GM12891 (cell line): ENCODE data around the gene LACTB.

Source experiments
- DNase-seq: peaks from one replicate; pipeline ENCODE4 v3.0.0; 2011; ENCODE audit warnings: low spot score; ENCODE audit not compliant: insufficient read length
- FAIRE-seq: peaks from 2 replicates; lab custom pipeline; 2011; peaks lifted over from hg19 to GRCh38; lab: Jason Lieb, UNC
- PAX5 ChIP-seq: IDR thresholded peaks from 2 replicates; pipeline ENCODE4 v1.6.1; 2011; ENCODE audit warnings: low read length, moderate library complexity, mild to moderate bottlenecking; ENCODE audit not compliant: insufficient read depth, severe bottlenecking
- POLR2A ChIP-seq: IDR thresholded peaks from 2 replicates; pipeline ENCODE4 v1.6.1; 2011; ENCODE audit warnings: low read depth, low read length, control low read depth
- POLR2AphosphoS5 ChIP-seq: IDR thresholded peaks from 2 replicates; pipeline ENCODE4 v1.6.1; 2011; ENCODE audit warnings: low read depth, low read length, control low read depth
- POU2F2 ChIP-seq: IDR thresholded peaks from 2 replicates; pipeline ENCODE4 v1.6.1; 2011; ENCODE audit warnings: low read depth, mild to moderate bottlenecking, control low read depth, low read length, moderate library complexity
- SPI1 ChIP-seq: IDR thresholded peaks from 2 replicates; pipeline ENCODE4 v1.6.1; 2011; ENCODE audit warnings: low read depth, low read length, control low read depth
- TAF1 ChIP-seq: IDR thresholded peaks from 2 replicates; pipeline ENCODE4 v1.6.1; 2011; ENCODE audit warnings: low read depth, low read length, control low read depth

LACTB gene

DNA sequence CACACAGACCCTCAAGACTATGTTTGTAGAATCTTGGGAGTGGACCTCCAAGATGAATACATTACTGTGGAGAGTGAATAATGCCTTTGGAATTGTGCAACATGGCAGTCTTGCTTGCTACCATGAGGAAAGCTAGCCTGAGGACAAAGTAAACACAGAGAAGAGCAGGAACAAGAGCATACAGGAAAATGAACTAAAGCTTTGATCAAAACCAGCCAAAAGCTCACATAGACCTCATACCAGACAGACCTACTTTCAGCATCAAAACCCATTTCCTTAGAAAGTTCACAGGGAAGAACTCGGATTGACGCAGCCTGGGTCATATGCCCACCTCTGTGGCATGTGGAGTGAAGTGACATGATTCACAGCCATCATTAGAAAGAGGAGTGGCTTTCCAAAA is 64.4 kb downstream of the LACTB start:
- no peak for FAIRE-seq
- DNase-seq, result no peak
- no peak for TF ChIP-seq POU2F2

DNA sequence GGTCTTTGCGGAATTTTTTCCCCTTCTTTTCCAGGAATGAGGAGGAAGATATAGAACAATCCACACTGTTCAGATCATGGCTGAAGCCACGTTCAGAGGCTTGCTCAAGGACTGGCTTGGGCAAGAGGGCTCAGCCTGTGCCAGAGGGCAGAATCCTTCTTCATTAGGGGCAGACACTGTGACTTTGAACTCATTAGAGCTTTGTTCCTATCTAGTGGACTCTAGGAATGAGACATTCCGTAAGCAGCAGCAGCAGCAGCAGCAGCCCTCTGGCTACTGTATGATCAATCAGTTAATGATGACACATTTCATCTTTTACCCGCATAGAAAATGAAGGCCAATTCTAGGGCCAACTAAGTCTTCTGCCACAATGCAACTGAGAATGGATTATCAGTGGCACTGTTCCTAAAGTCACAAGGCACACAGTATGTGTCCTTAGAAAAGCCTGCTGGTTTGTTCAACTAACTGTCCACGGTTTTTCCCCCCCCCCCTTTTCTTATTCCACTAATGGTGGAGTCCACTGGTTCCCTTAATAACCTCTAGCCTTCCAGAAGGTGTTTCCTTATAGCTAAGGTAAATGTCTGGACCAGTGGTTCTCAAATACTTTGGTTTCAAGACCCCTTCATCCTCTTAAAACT is 66.0 kb downstream of the LACTB start:
- DNase-seq (no peak), FAIRE-seq (no peak)
- no peak for TF ChIP-seq POLR2AphosphoS5
- no peak for TF ChIP-seq TAF1
- TF ChIP-seq SPI1, result no peak
- no peak for TF ChIP-seq POLR2A
- TF ChIP-seq PAX5, result no peak
- no peak for TF ChIP-seq POU2F2

DNA sequence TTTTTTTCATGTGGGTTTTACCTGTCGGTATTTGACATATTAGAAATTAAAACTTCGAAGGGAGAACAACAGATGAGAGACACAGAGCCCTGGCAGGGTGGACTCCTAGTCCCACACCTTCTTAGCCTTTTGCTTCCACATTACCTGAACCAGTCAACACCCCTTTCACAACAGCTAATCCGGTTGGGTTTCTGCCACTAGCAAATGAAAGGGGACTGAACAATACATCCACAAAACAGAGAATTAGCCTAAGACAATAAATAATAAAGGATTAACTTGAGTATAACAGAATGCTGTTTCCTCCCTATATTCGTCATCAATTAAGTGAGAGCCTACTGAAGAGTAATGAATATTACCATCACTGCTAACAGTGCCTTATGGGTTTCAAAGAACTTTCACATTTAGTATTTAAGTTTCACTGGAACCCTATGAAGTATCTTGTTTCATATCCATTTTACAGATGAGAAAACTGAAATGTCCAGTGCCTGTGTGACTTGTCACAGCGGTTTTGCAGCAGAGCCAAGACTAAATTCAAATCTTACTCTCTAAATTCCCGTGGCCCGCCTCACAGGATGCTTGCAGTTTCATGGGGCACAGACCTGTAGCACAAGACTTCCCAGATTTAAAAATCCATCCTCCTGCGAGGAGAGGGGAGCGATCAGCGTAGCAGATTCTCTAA is 66.7 kb downstream of the LACTB start:
- FAIRE-seq, result no peak
- no peak for TF ChIP-seq POU2F2
- TF ChIP-seq POLR2AphosphoS5, result no peak
- TF ChIP-seq SPI1, result 0 out of 2 replicates have a peak, but pooled peaks have one; percentile 15
- 0 out of 2 replicates have a peak, but pooled peaks have one; percentile 6 for TF ChIP-seq TAF1
- no peak for DNase-seq

DNA sequence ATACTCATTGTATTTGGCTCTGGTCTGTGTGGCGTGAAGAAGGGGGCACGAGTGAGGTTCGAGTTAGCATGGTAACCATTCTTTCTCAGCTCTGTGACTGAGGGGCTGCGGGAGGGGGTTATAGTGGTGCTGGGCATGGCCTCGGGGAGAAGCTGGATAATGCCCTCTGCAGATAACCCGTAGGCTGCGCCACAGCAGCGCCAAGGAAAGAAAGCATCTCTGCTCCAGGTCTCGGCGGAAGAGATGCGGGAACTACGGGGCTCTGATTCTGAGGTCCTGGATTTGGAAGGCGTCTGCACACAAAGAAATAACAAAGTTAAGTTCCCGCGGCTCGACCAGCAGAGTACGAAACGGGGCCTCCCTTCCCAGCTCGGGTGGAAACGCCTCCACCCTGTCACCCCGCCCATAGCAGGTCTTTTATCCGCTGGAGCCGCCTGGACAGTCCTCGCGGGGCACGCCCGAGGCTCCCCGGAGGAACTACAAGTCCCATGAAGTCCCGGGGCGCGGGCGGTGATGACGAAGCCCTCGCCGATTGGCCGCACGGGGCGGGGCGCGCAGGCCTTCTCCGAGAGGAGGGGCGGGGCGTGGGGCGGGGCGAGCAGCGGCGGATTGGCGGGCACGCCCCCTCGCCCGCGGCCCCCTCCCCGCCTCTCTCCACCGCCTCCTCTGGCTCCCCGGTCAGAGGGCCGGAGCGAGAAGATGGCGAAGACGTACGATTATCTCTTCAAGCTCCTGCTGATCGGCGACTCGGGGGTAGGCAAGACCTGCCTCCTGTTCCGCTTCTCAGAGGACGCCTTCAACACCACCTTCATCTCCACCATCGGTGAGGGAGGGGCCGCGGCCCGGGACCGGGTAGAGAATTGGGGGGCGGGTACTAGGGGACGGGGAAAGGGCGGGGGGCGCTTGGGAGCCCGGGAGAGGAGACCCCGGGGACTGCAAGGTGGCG is 67.5 kb downstream of the LACTB start, which contains the start of gene RAB8B:
Gene RAB8B (plus strand): TSS at position 681 of the 946 bp plus-strand sequence. CDS start 19 bp downstream, at position 700.
- FAIRE-seq (peak; percentile 81), DNase-seq (peak; percentile 64)
- TF ChIP-seq TAF1 (0 out of 2 replicates have a peak, but pooled peaks have one; percentile 53), POLR2AphosphoS5 (peak; percentile 76), SPI1 (no peak), PAX5 (no peak), POLR2A (peak; percentile 80)

DNA sequence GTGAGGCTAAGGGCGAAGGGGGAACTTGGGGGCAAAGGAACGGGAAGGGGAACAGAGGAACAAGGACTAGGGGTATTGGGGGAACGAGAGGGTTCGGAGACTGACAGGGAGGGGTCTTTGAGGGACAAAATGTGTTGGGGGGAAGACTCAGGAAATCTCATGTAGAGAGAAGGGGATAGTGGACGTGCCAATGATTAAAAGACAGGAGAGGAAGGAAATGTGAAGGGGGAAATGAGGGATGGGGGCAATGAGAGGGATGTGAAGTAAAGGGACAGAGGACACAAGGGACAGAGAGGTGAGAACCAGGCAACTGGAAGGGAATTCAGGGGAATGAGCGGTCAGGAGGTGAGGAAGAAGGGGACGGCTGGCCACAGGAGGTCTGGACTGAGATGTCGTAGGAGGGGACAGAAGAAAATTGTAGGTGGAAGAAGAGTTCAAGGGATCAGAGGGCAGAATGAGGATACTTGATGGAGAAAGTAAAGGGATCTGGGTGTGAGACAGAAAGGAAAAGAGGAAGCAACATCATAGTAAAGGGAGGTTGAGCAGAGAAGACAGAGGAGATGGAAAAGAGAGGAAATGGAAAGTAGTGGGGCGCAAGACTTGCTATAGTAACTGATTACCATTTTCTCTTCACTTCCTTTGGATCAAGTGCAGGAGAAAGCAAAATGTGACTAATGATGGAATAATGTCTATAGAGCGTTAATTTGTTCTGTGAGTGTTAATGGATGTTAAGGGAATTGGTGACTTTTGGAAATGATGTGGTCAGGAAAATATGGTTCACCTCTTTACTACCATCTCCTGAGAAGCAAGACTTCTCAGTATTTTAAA is 68.5 kb downstream of the LACTB start:
- DNase-seq (no peak), FAIRE-seq (peak; percentile 64)
- TF ChIP-seq TAF1 (no peak), SPI1 (peak; percentile 50; the same call in 1 of the 2 replicates), POU2F2 (no peak)

DNA sequence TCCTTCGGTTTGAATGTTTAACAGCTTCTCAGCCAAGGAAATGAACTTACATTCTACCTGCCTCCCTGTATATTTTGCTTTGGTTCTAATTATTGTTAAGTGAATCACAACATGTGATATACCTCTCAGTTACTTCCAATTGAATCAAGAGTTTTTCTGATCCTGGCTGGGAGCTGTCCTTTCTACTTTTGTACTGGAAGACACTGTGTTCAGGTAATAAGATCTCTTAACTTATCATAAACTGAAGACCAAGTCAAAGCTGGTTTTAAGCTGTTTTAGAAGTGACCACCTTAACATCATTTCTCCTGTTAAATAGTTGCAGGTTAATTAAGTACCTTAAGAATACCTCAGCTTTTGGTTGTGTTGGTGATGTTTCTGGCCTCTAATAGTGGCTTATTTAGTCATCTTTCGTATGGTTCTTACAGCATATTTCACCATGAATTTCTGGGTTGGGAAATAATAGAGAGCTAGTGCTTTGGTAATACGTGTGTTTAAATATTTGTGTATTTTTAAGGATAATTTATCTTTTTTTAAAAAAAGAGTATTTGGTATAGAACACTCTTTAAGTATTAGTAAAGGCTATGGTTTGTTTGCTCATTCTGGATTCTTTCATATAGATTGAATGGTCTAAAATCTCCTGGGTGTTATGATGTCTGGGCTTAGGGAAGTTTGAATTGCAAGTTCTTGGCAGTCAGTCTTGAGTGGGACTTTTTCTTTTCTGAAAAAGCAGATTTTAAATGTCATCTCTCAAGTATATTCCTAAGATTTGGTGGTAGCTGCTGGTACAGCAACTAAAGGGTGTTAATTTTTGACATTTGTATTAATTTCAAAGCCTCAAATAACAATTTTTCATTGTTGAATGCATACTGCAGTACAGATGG is 69.3 kb downstream of the LACTB start:
- DNase-seq (no peak), FAIRE-seq (no peak)
- TF ChIP-seq SPI1, result no peak
- no peak for TF ChIP-seq PAX5
- no peak for TF ChIP-seq POU2F2
- TF ChIP-seq POLR2A, result no peak
- no peak for TF ChIP-seq TAF1
- no peak for TF ChIP-seq POLR2AphosphoS5
